Gastroesophageal sphincter (tissue), 4 donors: Measurements from ENCODE around the gene COX14. TPM values are rescaled to one million over a fixed set of nuclear protein-coding genes. Genes with fewer than 3 reads are reported as not detected.

Experiments used
- ATAC-seq: fragments of 150-250 bp; one replicate; pipeline ENCODE4 v1.9.1; 2016; ENCODE audit warnings: mild to moderate bottlenecking, moderate library complexity
- H3K27ac ChIP-seq, 4 donors: fragments of 200-600 bp; sonication (generic) in 3 of 4; 1 replicate in 3 of 4; 2 replicates in 1 of 4; pipeline ENCODE4 v1.5.1; 2016 to 2019
- H3K27me3 ChIP-seq: fragments of 200-600 bp; sonication (generic); one replicate; pipeline ENCODE4 v1.5.1; 2019
- H3K36me3 ChIP-seq, 2 donors: fragments of 200-600 bp; sonication (generic); one replicate each; pipeline ENCODE4 v1.5.1; 2019; ENCODE audit warnings: control low read depth in 1 of 2
- H3K4me1 ChIP-seq, 3 donors: fragments of 200-600 bp; sonication (generic); 1 replicate in 2 of 3; 2 replicates in 1 of 3; pipeline ENCODE4 v1.5.1; 2016 to 2019; ENCODE audit warnings: control low read depth in 2 of 3
- H3K4me3 ChIP-seq, 2 donors: fragments of 200-600 bp; sonication (generic); one replicate each; pipeline ENCODE4 v1.5.1; 2019; ENCODE audit warnings: mild to moderate bottlenecking in 1 of 2, moderate library complexity in 1 of 2
- H3K9me3 ChIP-seq, 3 donors: fragments of 200-600 bp; sonication (generic); one replicate each; pipeline ENCODE4 v1.5.1; 2017 to 2019; ENCODE audit warnings: control low read depth in 2 of 3
- CTCF ChIP-seq, 4 experiments: fragments of 200-600 bp in 2 of 4; fragments of 450-650 bp in 2 of 4; sonication (generic) in 1 of 4; IDR thresholded peaks; one replicate each; pipeline ENCODE4 v1.5.1; 2017 to 2019; ENCODE audit warnings: antibody characterized with exemption in 4 of 4, mild to moderate bottlenecking in 2 of 4, moderate library complexity in 2 of 4
- EP300 ChIP-seq: sonication (generic); formaldehyde crosslinking; IDR thresholded peaks from one replicate; pipeline ENCODE4 v1.6.1; 2017; ENCODE audit warnings: antibody characterized with exemption, mild to moderate bottlenecking
- POLR2A ChIP-seq, 2 donors: fragments of 450-650 bp; IDR thresholded peaks; one replicate each; pipeline ENCODE4 v1.6.1; 2017; ENCODE audit warnings: antibody characterized with exemption in 2 of 2, mild to moderate bottlenecking in 2 of 2, moderate library complexity in 1 of 2
- POLR2AphosphoS5 ChIP-seq: sonication (generic); formaldehyde crosslinking; IDR thresholded peaks from one replicate; pipeline ENCODE4 v1.6.1; 2017; ENCODE audit warnings: antibody characterized with exemption
- WGBS, 2 donors: methylation state at CpG; one replicate each; pipeline ENCODE4 v1.1.5; 2018; ENCODE audit warnings: low coverage in 1 of 2; 5-methylcytosine and 5-hydroxymethylcytosine counted together
- total RNA-seq, 4 donors: library from RNA; depleted of rRNA; stranded (reverse); fragments of >200 nt; gene quantifications; one replicate each; pipeline ENCODE4 v1.1.0, GENCODE V29; 2016

The COX14 gene
- total RNA-seq, 4 donors from 2014 or later: 66.1 to 111 (median 81.0) TPM

GRCh38 chr12:50088577-50089335 is 23.3 kb upstream of the COX14 start:
- H3K4me3 ChIP-seq: no peak overlapping the region
- 17 to 30% methylated on average over 2 to 3 of the region's 3 CpGs for WGBS, 2 donors
- TF ChIP-seq POLR2AphosphoS5: no peak
- TF ChIP-seq EP300: no peak
- TF ChIP-seq CTCF (IDR thresholded peaks at IDR 0.05): peak; percentile 59 to 81 (median 69)
- no peak for TF ChIP-seq POLR2A (IDR thresholded peaks at IDR 0.05)
- peaks cover 2 to 73% of the 10 kb centered on the region in 2 donors for H3K36me3 ChIP-seq
- ATAC-seq: no peak
- H3K9me3 ChIP-seq: no peaks in the 10 kb centered on the region
- peaks cover 0 to 45% (median 0%) of the 10 kb centered on the region in 3 donors for H3K4me1 ChIP-seq
- no peak overlapping the region for H3K27ac ChIP-seq
- no peaks in the 10 kb centered on the region for H3K27me3 ChIP-seq

- ATAC-seq: no peak
- Histone ChIP-seq H3K27me3 (no peaks in the 10 kb centered on the region), H3K9me3 (no peaks in the 10 kb centered on the region), H3K4me1 (peaks cover 0 to 36% (median 0%) of the 10 kb centered on the region in 3 donors), H3K36me3 (peaks cover 2 to 83% of the 10 kb centered on the region in 2 donors), H3K4me3 (no peak overlapping the region), H3K27ac (no peak overlapping the region)
- 88% methylated on average over 4 of the region's 7 CpGs; no CpG with 5 or more reads in 1 of the 2 donors for WGBS, 2 donors
- TF ChIP-seq POLR2A (IDR thresholded peaks at IDR 0.05) (no peak), EP300 (no peak), CTCF (IDR thresholded peaks at IDR 0.05) (no peak)
Observed at GRCh38 chr12:50089730-50090129, 22.3 kb upstream of the COX14 start.

- H3K36me3 ChIP-seq: peaks cover 2 to 90% of the 10 kb centered on the region in 2 donors
- ATAC-seq: no peak
- H3K4me3 ChIP-seq: no peak overlapping the region
- no peaks in the 10 kb centered on the region for H3K9me3 ChIP-seq
- no peaks in the 10 kb centered on the region for H3K27me3 ChIP-seq
- 69 to 82% methylated on average over 5 of the region's 5 CpGs for WGBS, 2 donors
- no peak overlapping the region for H3K27ac ChIP-seq
- TF ChIP-seq POLR2A (IDR thresholded peaks at IDR 0.05): no peak
- no peak for TF ChIP-seq CTCF (IDR thresholded peaks at IDR 0.05)
- no peak for TF ChIP-seq EP300
- TF ChIP-seq POLR2AphosphoS5: no peak
- peaks cover 0 to 36% (median 0%) of the 10 kb centered on the region in 3 donors for H3K4me1 ChIP-seq
Observed at GRCh38 chr12:50090391-50090790, 21.6 kb upstream of the COX14 start.

GRCh38 chr12:50097952-50098351 is 14.1 kb upstream of the COX14 start:
- TF ChIP-seq EP300 (no peak), CTCF (IDR thresholded peaks at IDR 0.05) (no peak), POLR2A (IDR thresholded peaks at IDR 0.05) (no peak), POLR2AphosphoS5 (no peak)
- Histone ChIP-seq H3K4me1 (no peaks in the 10 kb centered on the region), H3K27ac (no peak overlapping the region), H3K9me3 (no peaks in the 10 kb centered on the region), H3K36me3 (peaks cover 0 to 85% of the 10 kb centered on the region in 2 donors), H3K4me3 (no peak overlapping the region), H3K27me3 (no peaks in the 10 kb centered on the region)
- 70 to 81% methylated on average over 3 to 6 of the region's 6 CpGs for WGBS, 2 donors
- ATAC-seq: no peak
